ENCODE measurements around the gene FKRP. TPM values are rescaled to one million over a fixed set of nuclear protein-coding genes. Genes with fewer than 3 reads are reported as not detected.

The FKRP gene
- total RNA-seq, 2 experiments from 2014 or later: 15.5 to 18.9 TPM

DNA sequence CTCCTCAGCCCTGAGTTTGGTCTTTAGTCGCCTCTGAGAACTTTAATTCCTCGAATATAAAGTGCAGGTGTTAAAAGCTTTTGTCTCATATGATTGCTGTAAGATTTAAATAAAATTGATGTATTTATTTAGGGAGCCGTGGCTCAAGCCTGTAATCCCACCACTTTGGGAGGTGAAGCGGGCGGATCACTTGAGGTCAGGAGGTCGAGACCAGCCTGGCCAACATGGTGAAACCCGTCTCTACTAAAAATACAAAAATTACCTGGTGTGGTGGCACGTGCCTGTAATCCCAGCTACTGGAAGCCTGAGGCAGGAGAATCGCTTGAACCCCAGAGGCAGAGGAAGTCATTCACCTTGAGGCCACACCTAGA is 43.1 kb downstream of the FKRP start:
- intact Hi-C loops (cut with micrococcal nuclease; ENCODE audit: unreplicated experiment): loop anchor here (5.0 kb wide), 1 partner anchor 72 kb away; the partner anchor contains the start of gene PRKD2
- POLR2A ChIA-PET: interaction anchor here (1.2 kb wide), 1 partner anchor 31 kb away, joined by 5 read pairs; no protein-coding TSS in a partner anchor
- Histone ChIP-seq H2AFZ (ENCODE audit: low read length) (peak overlapping the region; percentile 68; the same call in 1 of the 2 replicates), H4K20me1 (ENCODE audit: insufficient read depth, low read length) (peaks cover 5% of the 10 kb centered on the region; the same call in 1 of the 2 replicates), H3K9me2 (ENCODE audit: insufficient read depth, low read length) (no peaks in the 10 kb centered on the region), H3K79me2 (ENCODE audit: insufficient read depth, low read depth, low read length) (peaks cover 44% of the 10 kb centered on the region), H3K36me3 (ENCODE audit: insufficient read depth, low read length) (peaks cover 41% of the 10 kb centered on the region), H3K27ac (ENCODE audit: low read depth, low read length, poor library complexity, severe bottlenecking) (peak overlapping the region; percentile 14), H3K4me2 (ENCODE audit: low read length) (peak overlapping the region; percentile 31; the same call in 1 of the 2 replicates), H3K9me3 (ENCODE audit: low read length) (no peaks in the 10 kb centered on the region), H3K4me3 (ENCODE audit: low read depth, low read length, poor library complexity, severe bottlenecking) (no peak overlapping the region), H3K4me1 (ENCODE audit: insufficient read depth, low read length, poor library complexity, severe bottlenecking) (peaks cover 13% of the 10 kb centered on the region)
- DNase-seq (ENCODE audit: low spot score): no peak
- CTCF ChIA-PET (ENCODE audit: unreplicated experiment): interaction anchor here (0.5 to 0.8 kb wide), 2 partner anchors 41 to 57 kb away, joined by 3 to 7 read pairs; no protein-coding TSS in a partner anchor
- TF ChIP-seq CTCF (conservative IDR thresholded peaks at IDR 0.05; ENCODE audit: low read length): no peak
- TF ChIP-seq EZH2phosphoT487 (IDR thresholded peaks at IDR 0.05; ENCODE audit: borderline replicate concordance, low read depth, low read length): no peak
- no TSS peak for BruUV-seq (replicated peaks)

DNA sequence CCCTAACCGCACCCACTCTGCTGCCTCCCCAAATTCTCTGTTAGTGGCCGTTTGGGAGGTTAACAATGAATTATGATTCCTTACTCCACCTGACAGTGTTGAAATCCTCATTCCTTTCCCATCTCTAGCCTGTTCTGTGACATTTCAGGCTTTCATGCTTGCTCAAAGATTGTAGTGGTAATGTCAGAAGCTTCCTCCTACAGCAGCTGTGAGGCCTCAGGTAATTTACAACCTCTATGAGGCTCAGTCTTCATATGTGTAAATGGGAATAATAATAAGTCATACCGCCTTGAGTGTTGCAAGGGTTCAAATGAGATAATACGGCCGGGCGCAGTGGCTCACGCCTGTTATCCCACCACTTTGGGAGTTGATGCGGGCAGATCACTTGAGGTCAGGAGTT is 43.5 kb downstream of the FKRP start:
- Histone ChIP-seq H3K4me3 (ENCODE audit: low read depth, low read length, poor library complexity, severe bottlenecking) (no peak overlapping the region), H3K4me2 (ENCODE audit: low read length) (no peak overlapping the region), H3K36me3 (ENCODE audit: insufficient read depth, low read length) (peaks cover 37% of the 10 kb centered on the region), H3K4me1 (ENCODE audit: insufficient read depth, low read length, poor library complexity, severe bottlenecking) (peaks cover 9% of the 10 kb centered on the region), H4K20me1 (ENCODE audit: insufficient read depth, low read length) (peaks cover under 1% of the 10 kb centered on the region; the same call in 1 of the 2 replicates), H3K79me2 (ENCODE audit: insufficient read depth, low read depth, low read length) (peaks cover 40% of the 10 kb centered on the region), H2AFZ (ENCODE audit: low read length) (peak overlapping the region; percentile 68; the same call in 1 of the 2 replicates), H3K9me2 (ENCODE audit: insufficient read depth, low read length) (no peaks in the 10 kb centered on the region), H3K9me3 (ENCODE audit: low read length) (no peaks in the 10 kb centered on the region), H3K27ac (ENCODE audit: low read depth, low read length, poor library complexity, severe bottlenecking) (no peak overlapping the region)
- TF ChIP-seq EZH2phosphoT487 (IDR thresholded peaks at IDR 0.05; ENCODE audit: borderline replicate concordance, low read depth, low read length): no peak
- TF ChIP-seq CTCF (conservative IDR thresholded peaks at IDR 0.05; ENCODE audit: low read length): no peak
- POLR2A ChIA-PET: interaction anchor here (0.7 to 1.2 kb wide), 2 partner anchors 31 to 253 kb away, joined by 5 to 7 read pairs; no protein-coding TSS in a partner anchor
- CTCF ChIA-PET (ENCODE audit: unreplicated experiment): interaction anchor here (0.8 kb wide), 1 partner anchor 56 kb away, joined by 3 read pairs; no protein-coding TSS in a partner anchor
- intact Hi-C loops (cut with micrococcal nuclease; ENCODE audit: unreplicated experiment): loop anchor here (5.0 kb wide), 1 partner anchor 72 kb away; the partner anchor contains the start of gene PRKD2
- DNase-seq (ENCODE audit: low spot score): no peak
- no TSS peak for BruUV-seq (replicated peaks)

- intact Hi-C loops (cut with micrococcal nuclease; ENCODE audit: unreplicated experiment): no loop called here
- H4K20me1 ChIP-seq (ENCODE audit: insufficient read depth, low read length): no peaks in the 10 kb centered on the region
- H3K79me2 ChIP-seq (ENCODE audit: insufficient read depth, low read depth, low read length): peaks cover 14% of the 10 kb centered on the region
- no peaks in the 10 kb centered on the region for H3K9me3 ChIP-seq (ENCODE audit: low read length)
- no peaks in the 10 kb centered on the region for H3K9me2 ChIP-seq (ENCODE audit: insufficient read depth, low read length)
- CTCF ChIA-PET (ENCODE audit: unreplicated experiment): no interaction called here
- H3K4me3 ChIP-seq (ENCODE audit: low read depth, low read length, poor library complexity, severe bottlenecking): no peak overlapping the region
- no peak overlapping the region for H3K4me2 ChIP-seq (ENCODE audit: low read length)
- peaks cover 8% of the 10 kb centered on the region for H3K4me1 ChIP-seq (ENCODE audit: insufficient read depth, low read length, poor library complexity, severe bottlenecking)
- POLR2A ChIA-PET: no interaction called here
- H2AFZ ChIP-seq (ENCODE audit: low read length): no peak overlapping the region
- peaks cover 11% of the 10 kb centered on the region; the same call in 1 of the 2 replicates for H3K36me3 ChIP-seq (ENCODE audit: insufficient read depth, low read length)
- no peak for TF ChIP-seq CTCF (conservative IDR thresholded peaks at IDR 0.05; ENCODE audit: low read length)
- no peak for TF ChIP-seq EZH2phosphoT487 (IDR thresholded peaks at IDR 0.05; ENCODE audit: borderline replicate concordance, low read depth, low read length)
- no TSS peak for BruUV-seq (replicated peaks)
- no peak for DNase-seq (ENCODE audit: low spot score)
- H3K27ac ChIP-seq (ENCODE audit: low read depth, low read length, poor library complexity, severe bottlenecking): no peak overlapping the region
These were observed 46.1 kb downstream of the FKRP start for GRCh38 chr19:46791944-46792343.
